Smooth muscle cell (in vitro differentiated cells): Measurements from ENCODE around the gene MYO16. TPM values are rescaled to one million over a fixed set of nuclear protein-coding genes. Genes with fewer than 3 reads are reported as not detected.

Experiments
- DNase-seq: peaks from one replicate; lab custom pipeline; 2025; ENCODE audit not compliant: unreplicated experiment; lab: John Stamatoyannopoulos, UW
- H2AFZ ChIP-seq: fragments of 200-600 bp; sonication (generic); 2 replicates; pipeline ENCODE4 v1.6.0; 2016; ENCODE audit warnings: antibody characterized with exemption, low read depth, mild to moderate bottlenecking
- H3F3A ChIP-seq: fragments of 200-600 bp; sonication (generic); 2 replicates; pipeline ENCODE4 v1.6.0; 2017; ENCODE audit warnings: antibody characterized with exemption, low read depth
- H3K27ac ChIP-seq: fragments of 200-600 bp; sonication (generic); 2 replicates; pipeline ENCODE4 v1.5.1; 2016; ENCODE audit warnings: low read depth, mild to moderate bottlenecking
- H3K27me3 ChIP-seq: fragments of 200-600 bp; sonication (generic); 2 replicates; pipeline ENCODE4 v1.6.1; 2016; ENCODE audit warnings: low read depth, mild to moderate bottlenecking
- H3K36me3 ChIP-seq: fragments of 200-600 bp; sonication (generic); 2 replicates; pipeline ENCODE4 v1.5.1; 2016; ENCODE audit warnings: low read depth
- H3K4me1 ChIP-seq: fragments of 200-600 bp; sonication (generic); 2 replicates; pipeline ENCODE4 v1.5.1; 2016; ENCODE audit warnings: low read depth
- H3K4me2 ChIP-seq: fragments of 200-600 bp; sonication (generic); 2 replicates; pipeline ENCODE4 v1.6.0; 2016; ENCODE audit warnings: mild to moderate bottlenecking
- H3K4me3 ChIP-seq: fragments of 200-600 bp; sonication (generic); 2 replicates; pipeline ENCODE4 v1.5.1; 2016; ENCODE audit warnings: mild to moderate bottlenecking
- H3K79me2 ChIP-seq: fragments of 200-600 bp; sonication (generic); 2 replicates; pipeline ENCODE4 v1.6.0; 2016; ENCODE audit warnings: low read depth, mild to moderate bottlenecking
- H3K9ac ChIP-seq: fragments of 200-600 bp; sonication (generic); 2 replicates; pipeline ENCODE4 v1.6.0; 2016; ENCODE audit warnings: low read depth
- H3K9me3 ChIP-seq: fragments of 200-600 bp; sonication (generic); replicated peaks from 2 replicates; pipeline ENCODE4 v1.5.1; 2016; ENCODE audit warnings: low read depth
- H4K20me1 ChIP-seq: fragments of 200-600 bp; sonication (generic); 2 replicates; pipeline ENCODE4 v1.6.0; 2016; ENCODE audit warnings: low read depth
- WGBS: methylation state at CpG from one replicate; pipeline ENCODE4 v1.1.7; 2016; ENCODE audit warnings: low lambda C conversion rate; 5-methylcytosine and 5-hydroxymethylcytosine counted together
- polyA plus RNA-seq: library from polyadenylated mRNA; unstranded; fragments of >200 nt; fragmentation: Nextera tagmentation; extraction: Ambion mirVana; gene quantifications from 2 replicates; pipeline ENCODE4 v1.2.1, GENCODE V29; 2016
- total RNA-seq: library from RNA; depleted of rRNA; stranded (reverse); fragments of >200 nt; gene quantifications from 2 replicates; pipeline ENCODE4 v1.2.3, GENCODE V29; 2014
- TF ChIP-seq, protein P1 (sequence below): fragments of 200-600 bp; sonication (generic); IDR thresholded peaks from 2 replicates; pipeline ENCODE4 v1.5.1; 2017; ENCODE audit warnings: borderline replicate concordance, mild to moderate bottlenecking, antibody characterized with exemption; ENCODE audit not compliant: insufficient read depth, poor library complexity, severe bottlenecking

Gene MYO16
- total and polyA plus RNA-seq, 2 experiments from 2014 or later = not detected

DNA sequence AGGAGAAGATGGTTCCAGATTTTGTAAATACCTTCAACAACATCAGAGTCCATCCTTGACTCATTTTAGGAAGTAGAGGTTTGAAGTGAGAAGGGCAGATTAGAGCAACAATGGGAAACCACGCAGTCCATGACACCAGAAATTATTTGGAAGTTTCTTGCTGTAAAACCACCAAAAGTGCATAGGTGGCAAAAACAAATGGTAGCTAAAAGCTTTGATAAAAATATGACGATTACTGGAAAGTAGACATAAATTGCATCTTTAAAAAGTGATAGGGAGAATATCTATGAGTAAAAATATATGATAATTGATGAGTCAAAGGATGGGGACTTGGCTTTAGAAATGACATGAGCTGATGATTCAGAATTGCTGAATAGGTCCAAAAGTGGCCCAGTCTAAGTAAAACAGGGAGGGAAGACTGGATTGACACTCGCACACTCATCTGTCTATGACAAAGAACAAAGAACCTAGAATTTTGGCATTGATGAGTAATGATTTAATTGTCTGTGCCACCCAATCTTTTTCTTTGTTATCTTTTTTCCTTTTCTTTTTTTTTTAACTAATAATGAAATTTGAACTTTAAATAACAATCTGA lies 472.2 kb downstream of the MYO16 start:
- H4K20me1 ChIP-seq = no peaks in the 10 kb centered on the region
- no peak overlapping the region for H3K27ac ChIP-seq
- no peak overlapping the region for H2AFZ ChIP-seq
- no peaks in the 10 kb centered on the region for H3K4me1 ChIP-seq
- no peak overlapping the region for H3K9ac ChIP-seq
- H3K9me3 ChIP-seq = no peaks in the 10 kb centered on the region
- H3F3A ChIP-seq = no peaks in the 10 kb centered on the region
- 94% methylated on average over 3 of the region's 3 CpGs for WGBS
- no peak overlapping the region for H3K4me2 ChIP-seq
- TF ChIP-seq, protein P1, sequence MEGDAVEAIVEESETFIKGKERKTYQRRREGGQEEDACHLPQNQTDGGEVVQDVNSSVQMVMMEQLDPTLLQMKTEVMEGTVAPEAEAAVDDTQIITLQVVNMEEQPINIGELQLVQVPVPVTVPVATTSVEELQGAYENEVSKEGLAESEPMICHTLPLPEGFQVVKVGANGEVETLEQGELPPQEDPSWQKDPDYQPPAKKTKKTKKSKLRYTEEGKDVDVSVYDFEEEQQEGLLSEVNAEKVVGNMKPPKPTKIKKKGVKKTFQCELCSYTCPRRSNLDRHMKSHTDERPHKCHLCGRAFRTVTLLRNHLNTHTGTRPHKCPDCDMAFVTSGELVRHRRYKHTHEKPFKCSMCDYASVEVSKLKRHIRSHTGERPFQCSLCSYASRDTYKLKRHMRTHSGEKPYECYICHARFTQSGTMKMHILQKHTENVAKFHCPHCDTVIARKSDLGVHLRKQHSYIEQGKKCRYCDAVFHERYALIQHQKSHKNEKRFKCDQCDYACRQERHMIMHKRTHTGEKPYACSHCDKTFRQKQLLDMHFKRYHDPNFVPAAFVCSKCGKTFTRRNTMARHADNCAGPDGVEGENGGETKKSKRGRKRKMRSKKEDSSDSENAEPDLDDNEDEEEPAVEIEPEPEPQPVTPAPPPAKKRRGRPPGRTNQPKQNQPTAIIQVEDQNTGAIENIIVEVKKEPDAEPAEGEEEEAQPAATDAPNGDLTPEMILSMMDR = no peak
- no peaks in the 10 kb centered on the region for H3K36me3 ChIP-seq
- H3K4me3 ChIP-seq = no peak overlapping the region
- H3K79me2 ChIP-seq = no peaks in the 10 kb centered on the region
- DNase-seq = no peak
- peaks cover 16% of the 10 kb centered on the region for H3K27me3 ChIP-seq

DNA sequence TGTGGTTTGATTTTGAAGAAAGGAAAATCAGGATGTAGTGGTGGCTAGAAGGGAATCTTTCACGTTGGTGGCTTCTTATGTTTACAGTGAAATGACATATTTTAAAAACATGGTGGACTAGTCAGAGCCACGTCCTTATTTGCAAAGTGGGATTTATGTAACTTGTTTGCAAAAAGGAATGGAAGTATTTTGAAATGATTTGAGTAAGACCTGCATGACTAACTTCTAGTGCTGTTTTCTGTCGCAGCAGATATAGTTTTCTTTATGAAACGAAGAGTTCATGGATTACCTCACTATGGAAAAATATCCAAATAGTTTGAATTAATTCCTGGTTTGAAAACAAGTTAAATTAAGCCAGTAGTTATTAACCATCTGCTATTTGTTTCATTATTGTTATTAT lies 476.5 kb downstream of the MYO16 start:
- Histone ChIP-seq H3K27me3 (peaks cover 16% of the 10 kb centered on the region), H2AFZ (no peak overlapping the region), H3F3A (no peaks in the 10 kb centered on the region), H3K79me2 (no peaks in the 10 kb centered on the region), H3K36me3 (no peaks in the 10 kb centered on the region), H3K9me3 (no peaks in the 10 kb centered on the region), H3K4me3 (no peak overlapping the region), H3K4me1 (no peaks in the 10 kb centered on the region), H4K20me1 (no peaks in the 10 kb centered on the region), H3K9ac (no peak overlapping the region), H3K4me2 (no peak overlapping the region), H3K27ac (no peak overlapping the region)
- TF ChIP-seq, protein P1 = no peak
- 62% methylated on average over 4 of the region's 4 CpGs for WGBS
- no peak for DNase-seq

DNA sequence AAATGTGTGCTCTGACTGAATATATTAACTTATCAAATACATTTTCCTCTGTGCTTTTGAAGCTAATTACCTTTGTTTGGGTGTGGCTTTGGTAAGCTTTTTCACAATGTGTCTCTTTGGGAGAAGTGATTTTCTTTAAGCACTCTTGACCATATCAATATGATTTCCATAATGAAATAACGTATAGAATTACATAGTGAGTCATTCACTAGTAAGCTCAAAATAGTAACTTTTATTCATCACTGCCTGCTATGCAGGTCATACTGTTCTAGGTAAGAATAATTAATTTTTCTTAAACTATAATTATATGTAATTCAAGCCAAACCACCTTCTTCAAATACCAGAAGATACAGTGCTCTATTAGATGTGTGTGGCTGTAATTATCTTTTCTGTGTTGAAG lies 480.7 kb downstream of the MYO16 start:
- Histone ChIP-seq H3K4me3 (no peak overlapping the region), H3K4me2 (no peak overlapping the region), H3K9ac (no peak overlapping the region), H3K4me1 (no peaks in the 10 kb centered on the region), H2AFZ (no peak overlapping the region), H3K27me3 (no peaks in the 10 kb centered on the region), H3K9me3 (no peaks in the 10 kb centered on the region), H3F3A (no peaks in the 10 kb centered on the region), H4K20me1 (no peaks in the 10 kb centered on the region), H3K27ac (no peak overlapping the region), H3K36me3 (no peaks in the 10 kb centered on the region), H3K79me2 (no peaks in the 10 kb centered on the region)
- WGBS = 41% methylated on average over 1 of the region's 1 CpG
- TF ChIP-seq, protein P1 = no peak
- no peak for DNase-seq

DNA sequence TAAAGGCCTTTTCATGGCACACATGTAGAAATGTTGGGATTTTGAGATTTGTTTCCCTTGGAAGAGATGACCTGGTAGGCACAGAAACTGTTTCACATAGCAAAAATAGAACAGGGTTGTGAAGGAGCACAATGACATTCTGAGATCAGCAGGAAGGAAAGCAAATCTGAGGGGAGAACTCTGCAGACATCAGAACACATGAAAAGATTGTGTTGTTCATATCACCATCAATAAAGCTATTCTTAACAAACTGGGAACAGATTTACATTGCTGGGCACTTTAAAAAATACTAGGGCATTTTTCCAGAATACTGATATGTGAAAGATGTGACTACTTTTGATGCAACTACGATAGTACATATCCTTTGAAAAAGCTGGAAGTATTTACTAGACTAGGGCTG lies 481.7 kb downstream of the MYO16 start:
- no peak overlapping the region for H3K27ac ChIP-seq
- no peaks in the 10 kb centered on the region for H3K36me3 ChIP-seq
- TF ChIP-seq, protein P1 = no peak
- H4K20me1 ChIP-seq = no peaks in the 10 kb centered on the region
- H3K4me3 ChIP-seq = no peak overlapping the region
- H3K27me3 ChIP-seq = peaks cover 4% of the 10 kb centered on the region
- 98% methylated on average over 1 of the region's 1 CpG for WGBS
- no peak for DNase-seq
- no peaks in the 10 kb centered on the region for H3K9me3 ChIP-seq
- no peaks in the 10 kb centered on the region for H3K4me1 ChIP-seq
- no peaks in the 10 kb centered on the region for H3F3A ChIP-seq
- H3K9ac ChIP-seq = no peak overlapping the region
- no peaks in the 10 kb centered on the region for H3K79me2 ChIP-seq
- H2AFZ ChIP-seq = no peak overlapping the region
- H3K4me2 ChIP-seq = no peak overlapping the region
